GM06990 (cell line): ENCODE results near the gene MAD1L1.

Experiments used
- DNase-seq: peaks from one replicate; pipeline ENCODE4 v3.0.0-alpha.2; 2011; ENCODE audit not compliant: insufficient read length; ENCODE audit errors: extremely low read depth
- H3K27me3 ChIP-seq: replicated peaks from 2 replicates; pipeline ENCODE4 v1.6.0; 2011; ENCODE audit warnings: low read length; ENCODE audit not compliant: control insufficient read depth, insufficient read depth
- H3K36me3 ChIP-seq: 2 replicates; pipeline ENCODE4 v1.5.1; 2011; ENCODE audit warnings: low read length; ENCODE audit not compliant: control insufficient read depth, insufficient read depth
- H3K4me3 ChIP-seq: replicated peaks from 2 replicates; pipeline ENCODE4 v1.5.1; 2011; ENCODE audit warnings: low read depth, mild to moderate bottlenecking, control low read depth, low read length
- CTCF ChIP-seq: IDR thresholded peaks from 2 replicates; pipeline ENCODE4 v1.5.1; 2011; ENCODE audit warnings: low read length, control low read depth, mild to moderate bottlenecking, inconsistent platforms; ENCODE audit not compliant: insufficient read depth, poor library complexity, severe bottlenecking

MAD1L1 gene

GRCh38 chr7:2124604-2125345, 108.0 kb downstream of the MAD1L1 start:
- no peak for DNase-seq
- TF ChIP-seq CTCF, result no peak
- Histone ChIP-seq H3K4me3 (no peak overlapping the region), H3K27me3 (no peaks in the 10 kb centered on the region), H3K36me3 (peaks cover 4% of the 10 kb centered on the region)

- DNase-seq, result no peak
- no peak overlapping the region for H3K4me3 ChIP-seq
- TF ChIP-seq CTCF, result no peak
- H3K27me3 ChIP-seq, result no peaks in the 10 kb centered on the region
- H3K36me3 ChIP-seq, result peaks cover 5% of the 10 kb centered on the region
Observed at GRCh38 chr7:2123916-2124315, 108.8 kb downstream of the MAD1L1 start.

GRCh38 chr7:2123360-2123759, 109.4 kb downstream of the MAD1L1 start:
- TF ChIP-seq CTCF, result no peak
- H3K27me3 ChIP-seq, result no peaks in the 10 kb centered on the region
- DNase-seq, result no peak
- peaks cover 5% of the 10 kb centered on the region for H3K36me3 ChIP-seq
- no peak overlapping the region for H3K4me3 ChIP-seq

GRCh38 chr7:2122651-2123050, 110.1 kb downstream of the MAD1L1 start:
- H3K36me3 ChIP-seq, result peaks cover 5% of the 10 kb centered on the region
- H3K27me3 ChIP-seq, result no peaks in the 10 kb centered on the region
- H3K4me3 ChIP-seq, result no peak overlapping the region
- TF ChIP-seq CTCF, result no peak
- no peak for DNase-seq

GRCh38 chr7:2120841-2121830, 111.6 kb downstream of the MAD1L1 start:
- Histone ChIP-seq H3K4me3 (no peak overlapping the region), H3K27me3 (no peaks in the 10 kb centered on the region), H3K36me3 (peaks cover 5% of the 10 kb centered on the region)
- DNase-seq, result no peak
- TF ChIP-seq CTCF, result no peak
